Ishikawa (cell line): ENCODE results near the gene OR10X1.

Source experiments
- CEBPB ChIP-seq: IDR thresholded peaks from 2 replicates; pipeline ENCODE4 v1.6.1; 2012
- CREB1 ChIP-seq: IDR thresholded peaks from 2 replicates; pipeline ENCODE4 v1.6.1; 2012; ENCODE audit warnings: low read depth
- EGR1 ChIP-seq: IDR thresholded peaks from 2 replicates; pipeline ENCODE4 v1.6.1; 2012
- EP300 ChIP-seq: IDR thresholded peaks from 2 replicates; pipeline ENCODE4 v1.6.1; 2012; ENCODE audit warnings: borderline replicate concordance
- FOXM1 ChIP-seq: IDR thresholded peaks from 2 replicates; pipeline ENCODE4 v1.6.1; 2012; ENCODE audit warnings: low read depth, borderline replicate concordance
- NFIC ChIP-seq: IDR thresholded peaks from 2 replicates; pipeline ENCODE4 v1.6.1; 2012
- RAD21 ChIP-seq: IDR thresholded peaks from 2 replicates; pipeline ENCODE4 v1.6.1; 2012; ENCODE audit warnings: low read depth
- TAF1 ChIP-seq: IDR thresholded peaks from 2 replicates; pipeline ENCODE4 v1.6.1; 2012; ENCODE audit warnings: low read depth, mild to moderate bottlenecking
- TCF12 ChIP-seq: IDR thresholded peaks from 2 replicates; pipeline ENCODE4 v1.6.1; 2012; ENCODE audit warnings: low read depth
- TEAD4 ChIP-seq: IDR thresholded peaks from 2 replicates; pipeline ENCODE4 v1.6.1; 2012
- YY1 ChIP-seq: IDR thresholded peaks from 2 replicates; pipeline ENCODE4 v1.6.1; 2012; ENCODE audit warnings: low read depth
- TF ChIP-seq, protein P1 (sequence below): IDR thresholded peaks from 2 replicates; pipeline ENCODE4 v1.6.1; 2012
- TF ChIP-seq, protein P2 (sequence below): IDR thresholded peaks from 2 replicates; pipeline ENCODE4 v1.6.1; 2012; ENCODE audit warnings: low read depth, mild to moderate bottlenecking
- TF ChIP-seq, protein P3 (sequence below): IDR thresholded peaks from 2 replicates; pipeline ENCODE4 v1.6.1; 2012

DNA sequence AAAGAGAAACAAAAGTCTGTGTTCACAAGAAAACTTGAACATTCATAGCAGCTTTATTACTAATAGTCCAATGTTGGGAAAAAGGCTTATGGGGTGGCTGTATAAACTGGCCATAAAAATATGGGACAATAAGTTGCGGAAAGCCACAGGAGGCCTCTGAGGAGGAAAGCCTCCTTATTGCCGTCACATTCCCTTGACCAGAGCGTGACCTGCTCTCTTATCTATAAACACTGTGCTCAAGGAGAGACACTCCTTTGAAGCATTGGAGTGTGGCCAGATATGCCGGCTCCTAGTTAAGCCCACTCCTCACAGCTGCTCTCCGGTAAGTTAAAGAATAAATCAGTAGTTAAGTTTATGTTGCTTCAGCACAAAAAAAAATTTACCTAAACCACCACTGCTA, 45.2 kb downstream of the OR10X1 start:
- TF ChIP-seq, protein P1, sequence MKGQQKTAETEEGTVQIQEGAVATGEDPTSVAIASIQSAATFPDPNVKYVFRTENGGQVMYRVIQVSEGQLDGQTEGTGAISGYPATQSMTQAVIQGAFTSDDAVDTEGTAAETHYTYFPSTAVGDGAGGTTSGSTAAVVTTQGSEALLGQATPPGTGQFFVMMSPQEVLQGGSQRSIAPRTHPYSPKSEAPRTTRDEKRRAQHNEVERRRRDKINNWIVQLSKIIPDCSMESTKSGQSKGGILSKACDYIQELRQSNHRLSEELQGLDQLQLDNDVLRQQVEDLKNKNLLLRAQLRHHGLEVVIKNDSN = no peak
- TF ChIP-seq EGR1 (no peak), RAD21 (no peak), YY1 (no peak), EP300 (no peak), CREB1 (no peak), TAF1 (no peak), NFIC (no peak), TCF12 (no peak), CEBPB (no peak), FOXM1 (no peak), TEAD4 (no peak)
- TF ChIP-seq, protein P2, sequence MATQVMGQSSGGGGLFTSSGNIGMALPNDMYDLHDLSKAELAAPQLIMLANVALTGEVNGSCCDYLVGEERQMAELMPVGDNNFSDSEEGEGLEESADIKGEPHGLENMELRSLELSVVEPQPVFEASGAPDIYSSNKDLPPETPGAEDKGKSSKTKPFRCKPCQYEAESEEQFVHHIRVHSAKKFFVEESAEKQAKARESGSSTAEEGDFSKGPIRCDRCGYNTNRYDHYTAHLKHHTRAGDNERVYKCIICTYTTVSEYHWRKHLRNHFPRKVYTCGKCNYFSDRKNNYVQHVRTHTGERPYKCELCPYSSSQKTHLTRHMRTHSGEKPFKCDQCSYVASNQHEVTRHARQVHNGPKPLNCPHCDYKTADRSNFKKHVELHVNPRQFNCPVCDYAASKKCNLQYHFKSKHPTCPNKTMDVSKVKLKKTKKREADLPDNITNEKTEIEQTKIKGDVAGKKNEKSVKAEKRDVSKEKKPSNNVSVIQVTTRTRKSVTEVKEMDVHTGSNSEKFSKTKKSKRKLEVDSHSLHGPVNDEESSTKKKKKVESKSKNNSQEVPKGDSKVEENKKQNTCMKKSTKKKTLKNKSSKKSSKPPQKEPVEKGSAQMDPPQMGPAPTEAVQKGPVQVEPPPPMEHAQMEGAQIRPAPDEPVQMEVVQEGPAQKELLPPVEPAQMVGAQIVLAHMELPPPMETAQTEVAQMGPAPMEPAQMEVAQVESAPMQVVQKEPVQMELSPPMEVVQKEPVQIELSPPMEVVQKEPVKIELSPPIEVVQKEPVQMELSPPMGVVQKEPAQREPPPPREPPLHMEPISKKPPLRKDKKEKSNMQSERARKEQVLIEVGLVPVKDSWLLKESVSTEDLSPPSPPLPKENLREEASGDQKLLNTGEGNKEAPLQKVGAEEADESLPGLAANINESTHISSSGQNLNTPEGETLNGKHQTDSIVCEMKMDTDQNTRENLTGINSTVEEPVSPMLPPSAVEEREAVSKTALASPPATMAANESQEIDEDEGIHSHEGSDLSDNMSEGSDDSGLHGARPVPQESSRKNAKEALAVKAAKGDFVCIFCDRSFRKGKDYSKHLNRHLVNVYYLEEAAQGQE = no peak
- TF ChIP-seq, protein P3, sequence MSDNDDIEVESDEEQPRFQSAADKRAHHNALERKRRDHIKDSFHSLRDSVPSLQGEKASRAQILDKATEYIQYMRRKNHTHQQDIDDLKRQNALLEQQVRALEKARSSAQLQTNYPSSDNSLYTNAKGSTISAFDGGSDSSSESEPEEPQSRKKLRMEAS = no peak
